ENCODE data around the gene PGPEP1.
"Not testable (repeated sequence)": the region's sequence is repeated elsewhere in the genome, so short reads cannot be mapped to it uniquely, and the experiment has no call there.

PGPEP1 gene

DNA sequence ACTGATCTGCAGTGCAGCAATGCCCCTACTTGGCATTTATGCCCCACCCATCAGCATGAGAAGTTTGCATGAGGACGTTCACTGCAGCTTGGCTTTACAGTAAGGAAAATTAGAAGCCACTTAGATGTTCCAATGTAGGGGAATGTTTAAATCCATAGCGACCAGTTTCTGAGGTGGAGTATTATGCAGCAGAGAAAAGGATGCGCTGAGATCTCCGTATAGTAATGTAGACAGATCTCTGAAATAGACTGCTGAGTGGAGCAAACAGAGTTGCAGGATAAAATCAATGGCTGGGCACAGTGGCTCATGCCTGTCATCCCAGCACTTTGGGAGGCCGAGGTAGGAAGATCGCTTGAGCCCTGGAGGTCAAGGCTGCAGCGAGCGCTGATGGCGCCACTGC, 10.1 kb downstream of the PGPEP1 start:
- Histone ChIP-seq H3K27me3 (no peaks in the 10 kb centered on the region), H3K9me3 (no peaks in the 10 kb centered on the region), H3K27ac (no peak overlapping the region), H3K36me3 (peaks cover 0 to 13% (median 0%) of the 10 kb centered on the region in 3 donors), H3K4me3 (no peak overlapping the region), H3K4me1 (no peaks in the 10 kb centered on the region)
- intact Hi-C loops (cut with DNase I; ENCODE audit: low total_unique reads) = loop anchor here (5.0 kb wide), 1 partner anchor 47 kb away; the partner anchor contains the start of gene LRRC25
- TF ChIP-seq CTCF (IDR thresholded peaks at IDR 0.05) = no peak
- DNase-seq = no peak

- peaks cover 0 to 9% (median 4%) of the 10 kb centered on the region in 4 donors for H3K4me1 ChIP-seq
- intact Hi-C loops (cut with DNase I; ENCODE audit: low total_unique reads) = loop anchor here (5.0 kb wide), 1 partner anchor 46 kb away; the partner anchor contains the start of gene LRRC25
- TF ChIP-seq CTCF (IDR thresholded peaks at IDR 0.05) = no peak
- peaks cover 0 to 23% (median 10%) of the 10 kb centered on the region in 3 donors for H3K36me3 ChIP-seq
- H3K9me3 ChIP-seq = no peaks in the 10 kb centered on the region
- DNase-seq = no peak
- no peak overlapping the region for H3K27ac ChIP-seq
- no peak overlapping the region for H3K4me3 ChIP-seq
- no peaks in the 10 kb centered on the region for H3K27me3 ChIP-seq
Observed at GRCh38 chr19:18351544-18351943, 11.1 kb downstream of the PGPEP1 start.

- no peak for DNase-seq
- peaks cover 0 to 6% (median 0%) of the 10 kb centered on the region in 3 donors for H3K9me3 ChIP-seq
- H3K36me3 ChIP-seq = peaks cover 5 to 36% (median 25%) of the 10 kb centered on the region in 3 donors
- no peak overlapping the region for H3K4me3 ChIP-seq
- H3K27me3 ChIP-seq = no peaks in the 10 kb centered on the region
- TF ChIP-seq CTCF (IDR thresholded peaks at IDR 0.05) = no peak
- no peak overlapping the region for H3K27ac ChIP-seq
- H3K4me1 ChIP-seq = peaks cover 0 to 12% (median 7%) of the 10 kb centered on the region in 4 donors
- intact Hi-C loops (cut with DNase I; ENCODE audit: low total_unique reads) = loop anchor here (5.0 kb wide), 1 partner anchor 44 kb away; the partner anchor contains the start of gene LRRC25
Observed at GRCh38 chr19:18353378-18354005, 13.1 kb downstream of the PGPEP1 start.

- not testable (repeated sequence) for H3K9me3 ChIP-seq, H3K27me3 ChIP-seq, H3K4me3 ChIP-seq, DNase-seq, H3K27ac ChIP-seq
- peaks cover 0 to 12% (median 7%) of the 10 kb centered on the region in 4 donors for H3K4me1 ChIP-seq
- peaks cover 5 to 45% (median 34%) of the 10 kb centered on the region in 3 donors for H3K36me3 ChIP-seq
- intact Hi-C loops (cut with DNase I; ENCODE audit: low total_unique reads) = loop anchor here (5.0 kb wide), 1 partner anchor 43 kb away; the partner anchor contains the start of gene LRRC25
Observed at GRCh38 chr19:18354743-18355142, 14.3 kb downstream of the PGPEP1 start.

GRCh38 chr19:18357041-18357440, 16.6 kb downstream of the PGPEP1 start:
- Histone ChIP-seq H3K4me3 (no peak overlapping the region), H3K27ac (peak overlapping the region in 1 of 2 donors; percentile 62), H3K27me3 (no peaks in the 10 kb centered on the region), H3K36me3 (peaks cover 5 to 68% (median 44%) of the 10 kb centered on the region in 3 donors), H3K4me1 (peaks cover 0 to 12% (median 7%) of the 10 kb centered on the region in 4 donors), H3K9me3 (peaks cover 0 to 6% (median 0%) of the 10 kb centered on the region in 3 donors)
- no peak for DNase-seq
- intact Hi-C loops (cut with DNase I; ENCODE audit: low total_unique reads) = no loop called here
- TF ChIP-seq CTCF (IDR thresholded peaks at IDR 0.05) = no peak

DNA sequence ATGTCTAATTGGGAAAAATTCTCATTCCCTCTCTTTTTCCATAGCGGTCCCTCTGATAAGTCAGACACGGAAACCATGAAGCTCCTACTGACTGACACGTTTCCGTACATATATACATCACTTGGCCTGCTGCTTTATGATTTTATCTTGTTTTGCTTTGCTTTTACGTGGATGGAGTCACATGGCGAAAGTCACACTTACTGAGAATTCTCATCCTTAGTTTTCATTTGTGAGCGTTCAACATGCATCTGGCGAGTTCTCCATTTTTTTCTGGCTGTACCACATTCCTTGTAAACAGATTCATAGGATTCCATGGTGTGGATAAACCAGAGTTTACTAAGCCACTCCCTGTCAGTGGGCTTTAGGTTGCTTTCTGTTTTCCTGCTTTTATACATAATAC, 21.2 kb downstream of the PGPEP1 start:
- Histone ChIP-seq H3K36me3 (peaks cover 5 to 67% (median 39%) of the 10 kb centered on the region in 3 donors), H3K27ac (no peak overlapping the region), H3K4me1 (peaks cover 0 to 18% (median 11%) of the 10 kb centered on the region in 4 donors), H3K27me3 (no peaks in the 10 kb centered on the region), H3K9me3 (peaks cover 0 to 6% (median 0%) of the 10 kb centered on the region in 3 donors), H3K4me3 (no peak overlapping the region)
- intact Hi-C loops (cut with DNase I; ENCODE audit: low total_unique reads) = no loop called here
- no peak for DNase-seq
- TF ChIP-seq CTCF (IDR thresholded peaks at IDR 0.05) = no peak
